ENCODE measurements around the gene CHMP6.

CHMP6 gene

DNA sequence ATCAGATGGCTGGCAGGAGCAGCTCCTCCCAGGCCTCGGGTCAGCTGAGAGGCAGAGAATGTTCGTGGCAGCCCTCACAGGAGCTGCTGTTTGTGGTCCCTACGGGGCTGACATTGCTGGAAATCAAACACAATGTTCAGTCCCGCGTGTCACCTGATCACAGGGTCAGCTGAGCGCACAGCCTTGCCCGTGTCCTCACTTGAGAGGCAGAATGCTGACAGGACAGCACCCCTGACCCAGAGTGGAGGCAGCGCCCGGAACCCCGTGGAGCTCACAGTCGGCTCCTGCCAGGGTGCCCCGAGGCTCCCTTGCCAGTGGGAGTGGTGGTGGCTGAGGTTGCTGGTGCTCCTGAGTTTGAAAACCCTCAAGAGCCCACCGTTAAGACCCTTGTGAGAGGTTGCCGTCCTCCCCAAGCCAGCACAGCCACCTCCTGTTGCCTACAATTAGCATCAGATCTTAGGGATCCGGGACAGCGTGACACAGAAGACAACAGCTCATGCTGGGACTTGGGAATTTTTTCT is 3.6 kb upstream of the CHMP6 start:
- DNase-seq (ENCODE audit: low read depth), result no peak
- H3K4me3 ChIP-seq (ENCODE audit: low read depth, low read length), result no peak overlapping the region
- TF ChIP-seq, protein P1, sequence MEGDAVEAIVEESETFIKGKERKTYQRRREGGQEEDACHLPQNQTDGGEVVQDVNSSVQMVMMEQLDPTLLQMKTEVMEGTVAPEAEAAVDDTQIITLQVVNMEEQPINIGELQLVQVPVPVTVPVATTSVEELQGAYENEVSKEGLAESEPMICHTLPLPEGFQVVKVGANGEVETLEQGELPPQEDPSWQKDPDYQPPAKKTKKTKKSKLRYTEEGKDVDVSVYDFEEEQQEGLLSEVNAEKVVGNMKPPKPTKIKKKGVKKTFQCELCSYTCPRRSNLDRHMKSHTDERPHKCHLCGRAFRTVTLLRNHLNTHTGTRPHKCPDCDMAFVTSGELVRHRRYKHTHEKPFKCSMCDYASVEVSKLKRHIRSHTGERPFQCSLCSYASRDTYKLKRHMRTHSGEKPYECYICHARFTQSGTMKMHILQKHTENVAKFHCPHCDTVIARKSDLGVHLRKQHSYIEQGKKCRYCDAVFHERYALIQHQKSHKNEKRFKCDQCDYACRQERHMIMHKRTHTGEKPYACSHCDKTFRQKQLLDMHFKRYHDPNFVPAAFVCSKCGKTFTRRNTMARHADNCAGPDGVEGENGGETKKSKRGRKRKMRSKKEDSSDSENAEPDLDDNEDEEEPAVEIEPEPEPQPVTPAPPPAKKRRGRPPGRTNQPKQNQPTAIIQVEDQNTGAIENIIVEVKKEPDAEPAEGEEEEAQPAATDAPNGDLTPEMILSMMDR (IDR thresholded peaks at IDR 0.05; ENCODE audit: control insufficient read depth, extremely low read depth, insufficient read depth), result no peak

DNA sequence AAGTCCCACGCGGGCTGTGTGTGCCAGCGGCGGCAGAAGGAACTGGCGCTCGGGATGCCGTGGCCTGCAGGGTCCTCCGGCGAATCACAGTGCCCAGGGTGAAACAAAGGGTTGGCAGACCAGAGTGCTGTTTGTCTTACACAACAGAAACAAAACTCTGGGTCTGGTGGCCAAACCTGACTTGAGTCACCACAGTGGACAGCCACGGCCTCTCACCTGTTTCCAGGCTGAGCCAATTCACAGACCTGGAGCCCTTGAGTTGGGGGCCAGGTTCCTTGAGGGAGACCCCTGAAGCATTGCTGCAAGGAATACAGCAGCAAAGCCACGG is 2.1 kb upstream of the CHMP6 start:
- DNase-seq (ENCODE audit: low read depth), result no peak
- H3K4me3 ChIP-seq (ENCODE audit: low read depth, low read length), result no peak overlapping the region
- TF ChIP-seq, protein P1 (IDR thresholded peaks at IDR 0.05; ENCODE audit: control insufficient read depth, extremely low read depth, insufficient read depth), result no peak

DNA sequence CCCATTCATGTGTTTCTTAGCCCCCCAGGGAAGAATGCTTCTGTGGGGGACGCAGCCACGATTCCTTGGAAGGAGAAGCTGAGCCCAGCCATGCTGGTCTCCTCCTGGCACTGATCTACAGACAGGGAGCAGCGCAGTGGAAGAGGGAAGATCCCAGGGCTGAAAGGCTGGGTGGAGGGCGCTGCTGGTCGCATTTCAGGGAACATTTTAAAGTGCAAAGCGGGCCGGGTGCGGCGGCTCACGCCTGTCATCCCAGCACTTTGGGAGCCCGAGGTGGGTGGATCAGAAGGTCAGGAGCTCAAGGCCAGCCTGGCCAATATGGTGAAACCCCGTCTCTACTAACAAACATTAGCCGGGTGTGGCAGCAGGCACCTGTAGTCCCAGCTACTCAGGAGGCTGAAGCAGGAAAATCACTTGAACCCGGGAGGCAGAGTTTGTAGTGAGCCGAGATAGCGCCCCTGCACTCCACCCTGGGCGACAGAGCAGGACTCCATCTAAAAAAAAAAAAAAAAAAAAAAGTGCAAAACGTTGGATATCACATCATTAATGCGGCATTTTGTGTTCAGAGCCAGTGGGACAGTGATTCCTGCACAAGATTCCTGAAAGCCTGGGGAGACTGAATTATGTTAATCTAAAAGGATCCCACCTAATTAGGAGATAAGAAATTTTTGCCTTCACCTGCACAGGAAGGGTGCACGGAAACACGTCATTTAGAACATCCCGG is 558 bp upstream of the CHMP6 start:
- TF ChIP-seq, protein P1 (IDR thresholded peaks at IDR 0.05; ENCODE audit: control insufficient read depth, extremely low read depth, insufficient read depth), result no peak
- peak overlapping the region; percentile 63 for H3K4me3 ChIP-seq (ENCODE audit: low read depth, low read length)
- DNase-seq (ENCODE audit: low read depth), result no peak

DNA sequence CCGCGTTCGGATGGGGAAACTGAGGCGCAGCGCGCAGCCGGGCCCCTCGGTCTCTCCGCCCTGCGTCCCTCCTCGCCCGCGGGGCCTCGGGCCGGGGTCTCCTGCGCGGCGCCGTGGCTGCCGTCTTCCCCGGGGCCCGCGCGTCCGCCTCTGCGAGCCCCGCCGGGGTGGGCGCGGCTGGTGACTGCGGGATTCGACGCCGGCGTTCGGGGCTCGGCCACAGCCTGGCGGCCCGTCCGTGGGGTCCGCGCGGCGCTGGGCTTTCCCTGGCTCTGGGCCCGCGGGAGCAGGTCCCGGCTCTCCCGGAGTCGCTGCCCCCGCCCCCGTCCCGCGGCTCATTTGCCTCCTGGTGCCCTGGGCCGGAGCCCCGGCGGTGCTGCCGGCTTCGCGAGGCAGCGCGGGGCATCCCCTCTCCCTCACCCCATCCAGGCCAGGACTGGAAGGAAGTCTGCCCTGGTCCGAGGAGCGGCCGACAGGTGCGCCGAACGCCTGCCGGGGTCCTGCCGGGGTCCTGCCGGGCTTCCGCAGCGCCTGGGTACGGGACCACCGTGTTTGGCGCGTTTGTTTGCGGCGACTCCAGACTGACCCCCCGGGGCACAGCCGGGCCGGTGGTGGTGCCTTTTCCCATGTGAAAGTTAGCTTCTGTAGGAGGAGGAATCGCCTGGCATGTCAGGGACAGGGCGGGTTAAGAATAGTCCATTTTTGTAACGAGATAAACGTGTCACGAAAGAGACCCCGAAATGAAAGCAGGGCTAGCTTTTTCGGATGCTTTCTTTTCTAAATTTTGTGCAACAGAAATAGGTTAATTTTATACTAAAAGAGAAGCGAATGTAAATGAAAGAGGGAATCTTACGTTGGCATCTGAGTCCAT is 671 bp downstream of the CHMP6 start:
- peak overlapping the region; percentile 63 for H3K4me3 ChIP-seq (ENCODE audit: low read depth, low read length)
- no peak for DNase-seq (ENCODE audit: low read depth)
- TF ChIP-seq, protein P1 (IDR thresholded peaks at IDR 0.05; ENCODE audit: control insufficient read depth, extremely low read depth, insufficient read depth), result no peak

DNA sequence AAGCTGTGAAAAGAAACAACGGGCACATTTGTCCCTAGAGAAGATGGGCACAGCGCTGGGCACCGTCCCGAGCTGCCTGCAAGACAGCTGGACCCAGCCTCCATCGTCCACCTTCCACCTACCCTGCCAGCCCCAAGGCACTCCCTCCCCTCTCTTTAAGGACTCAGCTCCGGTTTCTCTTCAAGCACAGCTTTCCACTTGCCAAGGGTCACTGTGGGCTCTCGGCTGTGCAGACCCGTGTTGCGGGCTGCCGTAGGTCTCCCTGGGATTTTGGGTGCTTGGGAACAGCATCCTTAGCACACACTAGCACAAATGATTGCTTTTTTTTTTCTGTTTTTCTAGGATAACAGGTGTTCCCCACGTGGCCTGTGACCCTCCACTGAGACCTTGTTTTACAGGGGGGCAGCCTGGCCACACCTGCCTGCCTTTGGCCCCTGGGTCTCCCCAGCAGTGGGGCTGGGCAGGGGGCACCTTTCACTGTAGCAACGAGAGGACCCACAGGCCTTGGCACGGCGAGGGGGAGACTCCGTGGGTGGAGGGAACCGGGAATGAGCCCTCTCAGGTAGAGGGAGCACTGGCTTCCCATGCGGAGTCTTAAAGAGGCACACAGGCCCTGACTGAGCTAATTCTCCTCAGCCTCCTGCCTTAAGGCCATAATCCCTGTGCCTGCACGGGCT is 1.4 kb downstream of the CHMP6 start:
- TF ChIP-seq, protein P1 (IDR thresholded peaks at IDR 0.05; ENCODE audit: control insufficient read depth, extremely low read depth, insufficient read depth), result no peak
- no peak for DNase-seq (ENCODE audit: low read depth)
- H3K4me3 ChIP-seq (ENCODE audit: low read depth, low read length), result peak overlapping the region; percentile 63

DNA sequence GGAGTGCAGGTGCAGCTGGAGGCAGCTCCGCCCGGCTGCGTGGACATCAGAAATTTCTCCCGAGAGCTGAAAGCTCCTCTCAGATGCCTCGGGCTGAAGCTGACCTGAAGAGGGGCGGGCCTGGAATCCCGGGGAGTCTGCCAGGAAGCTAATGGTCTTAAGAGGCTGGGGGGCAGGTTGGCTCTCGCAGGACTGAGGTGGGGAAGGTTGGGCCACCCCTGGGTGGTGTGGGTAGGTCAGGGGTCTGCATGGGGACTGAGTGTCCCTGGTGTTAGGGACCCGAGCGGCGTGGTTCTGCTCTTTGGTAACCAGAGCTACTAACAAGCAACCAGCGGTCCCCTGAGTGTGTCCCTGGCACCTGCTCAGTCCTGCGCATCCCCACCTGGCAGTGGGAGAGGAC is 3.5 kb downstream of the CHMP6 start:
- DNase-seq (ENCODE audit: low read depth), result no peak
- TF ChIP-seq, protein P1 (IDR thresholded peaks at IDR 0.05; ENCODE audit: control insufficient read depth, extremely low read depth, insufficient read depth), result no peak
- H3K4me3 ChIP-seq (ENCODE audit: low read depth, low read length), result no peak overlapping the region
